Measurements from ENCODE around the gene BCAR1. TPM values are rescaled to one million over a fixed set of nuclear protein-coding genes. Genes with fewer than 3 reads are reported as not detected.
"Not testable (repeated sequence)": the region's sequence is repeated elsewhere in the genome, so short reads cannot be mapped to it uniquely, and the experiment has no call there.

The BCAR1 gene
- polyA plus RNA-seq, 4 donors: 53.5 to 64.5 (median 56.7) TPM

GRCh38 chr16:75272629-75273028 lies 21.2 kb upstream of the BCAR1 start:
- not testable (repeated sequence) for DNase-seq (ENCODE audit: low read depth in 4 of 4, low spot score in 3 of 4)

DNA sequence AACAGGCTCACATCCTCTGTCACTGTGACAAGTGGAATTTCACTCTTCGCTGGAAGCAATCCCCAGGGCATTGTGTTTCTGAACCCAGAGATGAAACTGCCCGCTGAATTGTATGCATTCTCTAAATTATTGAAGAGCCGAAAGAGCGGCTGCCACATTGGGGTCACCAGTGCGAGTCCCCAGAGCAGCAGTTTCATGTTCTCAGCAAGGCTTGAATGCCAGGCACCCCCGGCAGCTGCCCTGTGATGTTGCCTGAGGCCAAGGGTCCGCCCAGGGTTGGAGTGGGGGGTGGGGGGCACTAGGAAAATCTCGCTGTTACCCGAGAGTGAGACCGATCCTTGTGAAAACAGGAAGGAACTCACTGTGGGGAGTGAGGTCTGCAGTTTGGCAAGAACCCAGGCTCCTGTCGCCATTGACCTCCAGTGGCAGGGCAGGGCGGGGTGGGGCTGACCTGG lies 20.7 kb upstream of the BCAR1 start:
- no peak for DNase-seq (ENCODE audit: low read depth in 4 of 4, low spot score in 3 of 4)

GRCh38 chr16:75271441-75272096 lies 20.1 kb upstream of the BCAR1 start:
- DNase-seq (ENCODE audit: low read depth in 4 of 4, low spot score in 3 of 4): no peak

DNA sequence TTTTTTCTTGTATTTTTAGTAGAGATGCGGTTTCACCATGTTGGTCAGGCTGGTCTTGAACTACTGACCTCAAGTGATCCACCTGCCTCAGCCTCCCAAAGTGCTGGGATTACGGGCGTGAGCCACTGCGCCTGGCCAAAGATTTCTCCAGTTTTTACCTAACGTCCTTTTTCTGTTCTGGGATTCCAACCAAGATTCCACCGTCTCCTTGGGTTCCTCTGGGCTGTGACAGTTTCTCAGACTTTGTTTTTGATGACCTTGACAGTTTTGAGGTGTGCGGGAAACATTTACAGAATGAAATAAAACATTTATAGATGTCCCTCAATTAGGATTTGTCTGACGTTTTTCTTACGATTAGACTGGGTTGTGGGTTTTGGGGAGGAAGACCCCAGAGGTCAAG lies 17.9 kb upstream of the BCAR1 start:
- DNase-seq (ENCODE audit: low read depth in 4 of 4, low spot score in 3 of 4): not testable (repeated sequence)

DNA sequence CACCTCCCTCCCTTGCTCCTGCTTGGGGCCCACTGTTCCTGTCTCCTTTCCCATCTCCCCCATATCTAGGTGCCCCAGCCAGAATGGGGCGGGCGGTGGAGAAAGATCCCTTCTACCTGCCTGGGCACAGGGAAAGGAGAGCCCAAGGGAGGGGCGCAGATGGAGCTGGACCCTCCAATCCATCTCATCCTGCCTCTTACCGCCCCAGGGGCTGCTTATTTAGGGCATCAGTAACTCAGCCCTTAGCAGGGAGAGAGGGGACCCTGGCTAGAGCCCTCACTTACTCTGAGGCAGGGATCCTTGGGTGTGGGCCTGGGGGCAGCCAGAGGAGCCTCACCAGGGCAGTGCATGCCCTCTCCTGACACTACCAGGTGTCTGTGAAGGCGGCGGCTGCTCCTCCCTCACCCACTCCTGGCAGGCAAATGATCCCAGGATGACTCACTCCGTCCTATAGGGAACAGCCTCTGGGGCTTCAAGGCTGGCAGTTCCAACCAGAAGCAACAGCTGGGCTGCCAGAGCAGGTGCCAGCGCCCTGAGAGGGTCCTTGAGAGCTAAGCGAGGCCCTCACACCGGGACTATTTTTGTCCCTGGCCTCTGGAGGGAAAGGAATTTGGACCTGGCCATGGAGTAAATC lies 16.3 kb upstream of the BCAR1 start:
- no peak for DNase-seq (ENCODE audit: low read depth in 4 of 4, low spot score in 3 of 4)

DNA sequence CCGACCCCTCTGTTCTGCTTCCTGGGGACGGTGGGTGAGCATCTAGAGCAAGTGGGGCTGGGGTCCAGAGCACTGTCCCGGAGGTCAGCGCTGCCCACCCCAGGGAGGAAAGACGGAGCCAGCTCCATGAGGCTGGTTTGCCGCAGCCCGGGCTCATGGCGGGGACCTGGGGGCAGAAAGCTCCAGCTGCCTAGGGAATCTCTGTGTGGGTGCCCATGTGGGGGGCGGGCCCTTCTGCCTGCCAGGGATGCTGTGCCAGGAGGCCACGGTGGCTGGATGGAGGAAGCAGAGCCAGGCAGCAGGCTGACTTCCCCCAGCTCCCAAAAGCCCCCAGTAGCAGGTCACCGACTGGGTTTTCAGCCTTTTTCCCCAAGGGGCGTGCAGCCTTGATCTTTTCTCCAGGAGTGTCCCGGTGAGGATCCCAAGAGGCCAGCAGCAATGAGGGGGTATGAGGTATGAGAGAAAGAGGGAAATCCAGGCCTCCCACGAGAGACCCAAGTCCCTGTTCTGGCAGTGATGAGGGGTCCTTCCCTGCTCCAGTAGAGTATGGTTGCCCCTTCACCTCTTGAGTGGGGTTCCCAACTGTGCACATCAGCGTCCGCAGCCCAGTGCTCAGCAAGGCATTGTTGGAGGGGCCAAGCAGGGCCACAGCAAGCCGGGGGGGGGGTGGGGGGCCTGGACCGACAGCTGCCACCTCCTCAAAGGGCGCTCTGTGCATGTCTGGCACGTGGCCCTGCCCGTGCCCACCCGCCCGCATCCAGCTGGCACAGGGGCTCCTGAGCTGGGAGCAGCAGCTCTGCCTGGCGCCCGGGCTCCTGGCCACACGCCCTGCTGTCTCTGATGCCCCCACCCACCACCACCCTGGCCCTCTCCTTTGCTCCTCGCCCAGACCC lies 15.6 kb upstream of the BCAR1 start:
- DNase-seq (ENCODE audit: low read depth in 4 of 4, low spot score in 3 of 4): no peak

DNA sequence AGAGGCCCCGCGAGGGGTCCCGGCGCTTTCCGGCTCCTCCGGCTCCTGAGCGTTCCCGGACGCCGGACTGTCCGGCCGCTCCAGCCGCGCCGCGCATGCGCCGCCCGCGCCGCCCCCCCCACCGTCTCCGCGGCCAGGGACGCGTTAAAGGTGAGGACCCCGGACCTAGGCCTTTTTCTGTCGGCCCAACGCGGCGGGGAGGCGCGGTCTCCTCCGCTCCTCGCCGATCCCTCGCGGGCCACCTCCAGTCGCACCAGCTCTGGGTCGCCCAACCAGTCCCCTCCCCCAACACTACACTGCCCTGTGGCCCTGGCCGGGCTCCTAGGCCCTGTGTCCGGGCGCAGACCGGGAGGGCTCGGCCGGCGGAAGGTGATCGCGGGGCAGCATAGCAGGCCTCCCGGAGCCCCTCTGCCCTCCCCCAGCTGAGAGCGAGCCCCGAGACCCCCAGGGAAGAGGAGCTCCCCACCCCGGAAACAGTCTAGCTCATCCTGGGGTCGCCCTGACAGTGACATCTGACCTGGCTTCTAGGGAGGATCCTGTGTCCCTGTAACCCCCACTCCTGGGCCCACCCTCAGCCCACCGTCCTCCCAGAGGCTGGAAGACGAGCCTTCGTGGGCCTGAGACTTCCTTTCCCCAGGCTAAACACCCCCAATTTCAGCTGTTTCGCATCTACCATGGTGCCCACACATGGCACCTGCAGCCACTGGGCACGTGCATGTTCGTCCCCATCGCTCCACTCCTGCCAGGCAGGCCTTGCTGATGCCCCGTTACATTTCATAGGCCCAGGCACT lies 14.7 kb upstream of the BCAR1 start:
- no peak for DNase-seq (ENCODE audit: low read depth in 4 of 4, low spot score in 3 of 4)

GRCh38 chr16:75264999-75265910 lies 13.8 kb upstream of the BCAR1 start:
- no peak for DNase-seq (ENCODE audit: low read depth in 4 of 4, low spot score in 3 of 4)

DNA sequence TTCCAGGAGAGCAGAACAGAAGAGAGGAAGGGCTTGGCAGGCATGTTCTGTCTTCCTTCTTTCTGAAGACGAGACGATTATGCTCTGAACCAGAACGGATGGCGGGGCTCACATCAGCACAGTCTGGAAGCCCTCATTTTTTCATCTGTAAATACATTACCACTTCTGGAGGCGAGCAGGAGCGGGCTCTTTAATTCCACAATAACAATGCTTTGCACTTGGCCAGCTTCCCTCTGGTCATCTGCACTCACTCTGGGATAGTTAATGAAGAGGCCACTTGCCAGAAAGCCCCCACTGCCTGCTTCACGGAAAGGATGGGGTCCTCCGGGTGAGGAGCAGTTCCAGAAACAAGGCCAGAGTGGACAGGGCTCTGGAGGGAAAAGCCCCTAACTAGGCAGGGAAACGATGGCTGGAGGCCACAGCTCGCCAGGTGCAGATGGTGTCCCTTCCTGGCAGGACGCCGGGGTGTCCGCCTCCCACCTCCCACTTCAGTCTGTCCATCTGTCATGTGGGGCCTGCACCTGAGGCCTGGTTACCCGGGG lies 13.1 kb upstream of the BCAR1 start:
- no peak for DNase-seq (ENCODE audit: low read depth in 4 of 4, low spot score in 3 of 4)

- DNase-seq (ENCODE audit: low read depth in 4 of 4, low spot score in 3 of 4): no peak
These were observed 12.6 kb upstream of the BCAR1 start for GRCh38 chr16:75263963-75264445.

DNA sequence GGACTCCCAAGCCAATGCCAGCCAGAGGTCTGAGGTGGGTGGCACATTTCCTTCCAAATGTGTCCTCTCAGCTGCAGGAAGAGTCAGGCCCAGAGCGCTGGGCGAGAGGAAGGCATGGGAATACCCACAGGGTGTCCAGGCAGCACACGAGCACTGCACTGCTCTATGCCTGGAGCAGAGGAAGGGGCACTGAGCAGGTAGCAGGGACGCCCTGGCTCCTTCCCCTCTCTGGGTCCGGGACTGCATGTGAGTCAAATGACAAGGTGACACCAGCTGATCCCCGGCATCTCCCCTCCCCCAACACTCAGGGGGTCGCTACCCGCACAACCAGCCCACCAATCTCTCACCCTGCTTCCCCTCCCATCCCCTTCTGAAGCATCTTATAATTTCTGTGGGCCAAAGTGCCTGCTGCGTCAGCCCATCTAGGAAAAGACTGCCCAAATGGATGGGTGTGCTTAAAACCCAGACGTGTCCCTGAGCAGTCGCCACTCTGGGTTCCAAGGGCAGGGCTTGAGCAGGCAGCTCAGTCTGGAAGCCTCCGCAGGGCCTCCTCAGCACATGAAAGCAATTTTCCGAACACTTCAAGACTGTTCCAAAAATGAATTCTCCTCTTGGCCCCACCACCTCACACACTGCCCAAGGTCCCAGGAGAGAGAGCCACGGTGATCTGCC lies 12.0 kb upstream of the BCAR1 start:
- no peak for DNase-seq (ENCODE audit: low read depth in 4 of 4, low spot score in 3 of 4)

- DNase-seq (ENCODE audit: low read depth in 4 of 4, low spot score in 3 of 4): no peak
These were observed 11.3 kb upstream of the BCAR1 start for GRCh38 chr16:75262800-75263127.

- DNase-seq (ENCODE audit: low read depth in 4 of 4, low spot score in 3 of 4): no peak
These were observed 10.8 kb upstream of the BCAR1 start for GRCh38 chr16:75262104-75262799.

DNA sequence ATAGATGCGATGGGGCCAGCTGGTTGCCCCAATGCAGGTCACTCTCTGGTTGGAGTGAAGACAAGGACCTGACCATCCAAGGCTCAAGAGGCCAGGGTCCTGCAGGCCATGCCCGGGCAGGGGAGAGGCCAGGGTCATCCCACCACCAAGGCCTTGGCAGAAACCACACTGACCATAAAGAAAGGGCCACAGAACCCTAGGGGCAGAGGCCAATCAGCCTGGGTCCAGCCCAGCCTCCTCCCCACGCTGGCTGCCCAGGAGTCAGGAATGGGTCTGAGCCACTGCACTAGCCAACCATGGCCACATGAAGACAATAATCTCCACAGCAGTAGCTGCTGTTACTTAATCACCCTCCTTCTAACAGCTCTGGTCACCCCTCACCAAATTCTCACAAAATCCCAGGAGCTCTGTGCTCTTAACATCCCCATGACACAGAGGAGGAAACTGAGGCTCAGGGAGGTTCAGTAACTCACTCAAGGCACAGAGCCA lies 10.2 kb upstream of the BCAR1 start:
- DNase-seq (ENCODE audit: low read depth in 4 of 4, low spot score in 3 of 4): no peak

DNA sequence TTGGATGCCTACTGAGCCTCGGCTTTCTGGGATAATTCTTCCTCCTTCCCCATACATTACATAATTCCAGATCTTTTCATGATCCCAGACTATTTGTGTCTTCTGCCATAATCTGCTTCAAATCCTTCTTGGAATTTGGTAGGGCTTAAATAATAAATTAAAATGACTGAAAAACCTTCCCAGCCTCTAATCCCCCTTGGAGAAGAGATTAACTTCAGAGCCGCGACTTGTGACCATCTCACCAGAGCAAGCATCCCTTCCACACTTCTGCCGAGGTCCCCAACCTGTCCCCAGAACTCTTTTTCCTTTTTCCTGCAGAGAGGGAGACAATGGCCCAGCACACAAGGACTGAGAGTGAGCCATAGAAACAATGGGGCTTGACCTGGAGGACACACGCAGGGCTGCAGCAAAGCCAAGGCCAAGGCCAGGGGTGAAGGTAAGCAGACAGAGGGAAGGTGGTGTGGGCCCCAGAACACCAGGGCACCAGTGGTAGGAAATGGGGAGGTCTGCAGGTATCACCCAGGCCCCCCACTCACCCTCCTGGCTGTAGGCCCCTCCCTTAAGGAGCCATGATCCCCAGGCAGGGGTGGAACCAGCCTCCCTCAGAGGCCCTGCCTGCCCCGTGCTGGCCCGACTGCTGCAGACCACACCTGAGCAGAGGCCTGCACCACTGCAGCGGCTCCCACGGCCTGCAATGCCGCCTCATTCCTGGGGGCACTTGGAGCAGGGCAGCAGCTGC lies 9.6 kb upstream of the BCAR1 start:
- DNase-seq (ENCODE audit: low read depth in 4 of 4, low spot score in 3 of 4): no peak

DNA sequence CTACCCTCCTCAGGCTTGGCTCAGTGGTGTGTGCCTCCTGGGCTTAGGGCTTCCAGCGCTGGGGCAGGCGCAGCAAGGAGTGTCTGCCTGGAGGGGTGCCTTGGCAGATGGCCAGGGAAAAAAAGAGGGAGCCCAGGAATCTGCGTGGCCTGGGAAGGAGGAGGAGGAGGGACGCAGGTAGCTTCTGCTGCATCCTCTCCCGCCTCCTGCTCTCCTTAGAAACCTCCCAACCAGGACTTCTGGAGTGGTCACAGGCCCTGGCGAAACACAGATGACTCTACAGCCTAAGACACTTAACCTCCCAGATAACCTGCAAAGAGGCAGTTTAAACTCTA lies 7.3 kb upstream of the BCAR1 start:
- no peak for DNase-seq (ENCODE audit: low read depth in 4 of 4, low spot score in 3 of 4)

All from right renal pelvis (tissue), 4 donors.